ENCODE data around the gene SLIT3.

SLIT3 gene

DNA sequence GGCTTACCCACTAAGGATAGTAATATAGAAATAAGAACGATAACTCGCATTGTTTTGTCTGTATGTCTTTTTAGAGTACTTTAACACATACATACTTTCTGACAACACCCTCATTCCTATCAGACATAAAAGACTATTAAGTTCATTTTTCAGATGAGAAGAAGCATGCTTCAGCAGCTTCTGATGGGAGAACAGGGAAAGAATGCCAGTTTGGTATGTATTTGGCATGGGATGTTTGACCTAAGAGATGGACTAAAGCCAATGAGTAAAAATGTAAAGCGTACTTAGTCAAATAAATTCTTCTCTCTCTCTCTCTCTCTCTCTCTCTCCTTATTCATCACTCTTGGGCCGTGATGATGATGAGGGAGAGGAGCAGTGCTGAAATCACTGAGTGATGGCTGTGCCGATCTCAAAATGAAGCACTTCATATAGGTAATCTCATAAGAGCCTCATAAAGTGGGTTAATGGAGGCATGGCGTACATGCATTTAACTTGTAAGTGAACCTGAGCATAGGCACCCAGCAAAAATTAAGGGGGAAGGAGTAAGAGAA is 71.5 kb downstream of the SLIT3 start:
- no peak overlapping the region for H3K4me3 ChIP-seq (ENCODE audit: low read depth, low read length)
- TF ChIP-seq, protein P1, sequence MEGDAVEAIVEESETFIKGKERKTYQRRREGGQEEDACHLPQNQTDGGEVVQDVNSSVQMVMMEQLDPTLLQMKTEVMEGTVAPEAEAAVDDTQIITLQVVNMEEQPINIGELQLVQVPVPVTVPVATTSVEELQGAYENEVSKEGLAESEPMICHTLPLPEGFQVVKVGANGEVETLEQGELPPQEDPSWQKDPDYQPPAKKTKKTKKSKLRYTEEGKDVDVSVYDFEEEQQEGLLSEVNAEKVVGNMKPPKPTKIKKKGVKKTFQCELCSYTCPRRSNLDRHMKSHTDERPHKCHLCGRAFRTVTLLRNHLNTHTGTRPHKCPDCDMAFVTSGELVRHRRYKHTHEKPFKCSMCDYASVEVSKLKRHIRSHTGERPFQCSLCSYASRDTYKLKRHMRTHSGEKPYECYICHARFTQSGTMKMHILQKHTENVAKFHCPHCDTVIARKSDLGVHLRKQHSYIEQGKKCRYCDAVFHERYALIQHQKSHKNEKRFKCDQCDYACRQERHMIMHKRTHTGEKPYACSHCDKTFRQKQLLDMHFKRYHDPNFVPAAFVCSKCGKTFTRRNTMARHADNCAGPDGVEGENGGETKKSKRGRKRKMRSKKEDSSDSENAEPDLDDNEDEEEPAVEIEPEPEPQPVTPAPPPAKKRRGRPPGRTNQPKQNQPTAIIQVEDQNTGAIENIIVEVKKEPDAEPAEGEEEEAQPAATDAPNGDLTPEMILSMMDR (IDR thresholded peaks at IDR 0.05; ENCODE audit: control insufficient read depth, extremely low read depth, insufficient read depth) = no peak
- no peak for DNase-seq (ENCODE audit: low read depth)

DNA sequence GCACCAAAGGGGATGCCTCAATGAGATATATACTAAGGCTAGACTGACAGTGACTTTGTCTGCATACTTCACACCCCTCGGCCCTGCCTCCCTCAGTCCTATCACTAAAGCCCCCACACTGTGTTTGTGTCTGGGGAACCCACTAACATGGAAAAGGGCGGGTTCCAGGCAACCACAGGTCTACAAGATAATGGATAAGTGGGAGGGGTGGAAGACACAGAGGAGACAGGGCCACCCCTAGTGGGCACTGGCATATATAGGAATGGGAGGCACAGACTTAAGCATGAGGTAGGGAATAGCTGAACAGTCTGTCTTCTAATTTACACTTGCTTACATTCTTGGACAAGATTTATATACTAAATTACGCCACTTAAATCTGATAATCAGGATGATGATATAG is 74.0 kb downstream of the SLIT3 start:
- TF ChIP-seq, protein P1 (IDR thresholded peaks at IDR 0.05; ENCODE audit: control insufficient read depth, extremely low read depth, insufficient read depth) = no peak
- H3K4me3 ChIP-seq (ENCODE audit: low read depth, low read length) = no peak overlapping the region
- DNase-seq (ENCODE audit: low read depth) = no peak

DNA sequence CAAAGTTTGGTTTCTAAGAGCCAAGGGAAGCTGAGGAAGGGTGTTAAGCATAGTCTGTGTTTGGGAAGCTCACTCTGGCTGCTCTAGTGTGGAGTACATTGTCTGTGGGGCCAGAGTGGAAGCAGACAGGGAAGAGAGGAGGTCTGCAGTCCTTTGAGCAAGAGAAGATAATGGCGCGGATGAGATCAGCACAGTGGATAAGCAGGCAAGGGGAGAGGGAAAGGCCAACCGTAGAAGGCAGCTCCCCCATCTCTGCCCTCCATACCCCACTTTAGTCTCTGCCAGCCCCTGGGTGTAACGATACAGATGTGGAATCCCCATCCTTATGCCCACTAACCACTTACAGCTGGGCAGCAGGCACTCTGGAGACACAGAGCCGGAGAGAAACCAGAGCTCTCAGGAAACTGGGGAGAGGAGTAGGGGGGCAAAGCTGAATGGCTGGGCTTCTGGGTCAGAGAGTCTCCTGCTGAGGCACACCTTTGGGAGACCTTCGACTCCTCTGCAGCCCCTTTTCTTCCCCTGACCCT is 75.0 kb downstream of the SLIT3 start:
- TF ChIP-seq, protein P1 (IDR thresholded peaks at IDR 0.05; ENCODE audit: control insufficient read depth, extremely low read depth, insufficient read depth) = no peak
- DNase-seq (ENCODE audit: low read depth) = no peak
- H3K4me3 ChIP-seq (ENCODE audit: low read depth, low read length) = no peak overlapping the region

DNA sequence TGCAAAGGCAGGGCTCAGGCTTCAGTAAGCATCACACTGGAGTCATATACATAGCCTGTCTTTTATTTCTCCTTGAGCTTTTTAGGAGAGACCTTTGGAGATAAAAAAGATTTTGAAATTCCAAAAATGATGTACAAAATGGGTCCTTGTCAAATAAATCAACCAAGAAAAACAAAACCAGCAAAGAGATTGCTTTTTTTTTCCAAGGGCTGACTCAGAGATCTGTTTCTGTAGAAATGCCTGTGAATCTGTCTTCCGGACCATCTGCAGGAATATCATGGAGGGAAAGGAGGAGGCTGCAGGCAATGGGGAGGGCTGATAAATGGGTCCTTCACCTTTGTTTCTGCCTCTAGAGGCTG is 77.4 kb downstream of the SLIT3 start:
- DNase-seq (ENCODE audit: low read depth) = no peak
- TF ChIP-seq, protein P1 (IDR thresholded peaks at IDR 0.05; ENCODE audit: control insufficient read depth, extremely low read depth, insufficient read depth) = no peak
- no peak overlapping the region for H3K4me3 ChIP-seq (ENCODE audit: low read depth, low read length)

DNA sequence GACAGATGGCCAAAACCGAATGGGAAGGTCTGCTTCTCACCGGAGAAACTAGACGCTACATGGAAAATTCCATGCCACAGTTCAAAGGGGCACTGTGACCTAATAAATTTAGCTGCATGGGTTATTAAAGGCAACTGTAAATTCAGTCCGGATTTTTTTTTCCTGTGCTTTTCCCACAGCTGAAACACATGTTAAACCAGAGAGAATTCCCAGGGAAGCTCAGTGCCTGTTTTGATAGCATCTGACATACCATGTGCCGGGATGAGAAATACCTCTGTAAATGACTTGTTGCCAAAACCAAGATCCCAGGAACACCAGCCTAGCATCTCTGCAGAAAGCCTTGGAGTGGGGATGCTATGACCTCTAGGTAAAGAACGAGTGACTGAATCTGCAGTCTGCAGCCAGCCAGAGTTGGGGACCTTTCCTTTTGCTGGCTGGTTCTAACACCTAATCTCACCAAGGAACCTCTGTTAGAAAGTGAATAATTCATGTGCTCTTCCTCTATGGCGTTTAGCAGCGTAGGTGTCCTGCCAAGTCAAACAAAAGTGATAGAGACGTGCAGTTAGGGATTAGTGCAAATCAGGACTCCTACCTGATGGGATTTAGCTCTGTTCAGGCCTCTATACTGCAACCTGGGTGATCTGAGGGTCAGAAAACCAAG is 77.9 kb downstream of the SLIT3 start:
- TF ChIP-seq, protein P1 (IDR thresholded peaks at IDR 0.05; ENCODE audit: control insufficient read depth, extremely low read depth, insufficient read depth) = no peak
- no peak overlapping the region for H3K4me3 ChIP-seq (ENCODE audit: low read depth, low read length)
- peak; percentile 73 for DNase-seq (ENCODE audit: low read depth)

DNA sequence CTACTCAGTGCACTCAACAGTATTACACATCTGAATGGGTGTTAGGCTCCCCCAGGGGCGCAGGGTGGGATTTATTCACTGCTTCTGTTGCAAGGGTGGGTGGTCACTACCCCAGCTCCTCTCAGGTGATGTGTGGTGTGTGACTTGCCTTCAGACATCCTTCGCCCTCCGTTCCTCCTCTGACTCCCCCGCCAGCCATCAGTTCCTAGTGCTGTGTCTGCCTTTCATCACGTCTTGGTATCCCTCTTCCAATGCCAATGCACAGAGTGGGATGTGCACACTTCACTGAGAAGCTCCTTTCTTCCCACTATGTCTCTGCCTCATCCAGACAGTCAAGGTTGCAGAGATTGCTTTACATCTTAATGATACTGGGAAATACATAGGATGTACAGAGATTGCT is 79.4 kb downstream of the SLIT3 start:
- TF ChIP-seq, protein P1 (IDR thresholded peaks at IDR 0.05; ENCODE audit: control insufficient read depth, extremely low read depth, insufficient read depth) = no peak
- DNase-seq (ENCODE audit: low read depth) = no peak
- no peak overlapping the region for H3K4me3 ChIP-seq (ENCODE audit: low read depth, low read length)

DNA sequence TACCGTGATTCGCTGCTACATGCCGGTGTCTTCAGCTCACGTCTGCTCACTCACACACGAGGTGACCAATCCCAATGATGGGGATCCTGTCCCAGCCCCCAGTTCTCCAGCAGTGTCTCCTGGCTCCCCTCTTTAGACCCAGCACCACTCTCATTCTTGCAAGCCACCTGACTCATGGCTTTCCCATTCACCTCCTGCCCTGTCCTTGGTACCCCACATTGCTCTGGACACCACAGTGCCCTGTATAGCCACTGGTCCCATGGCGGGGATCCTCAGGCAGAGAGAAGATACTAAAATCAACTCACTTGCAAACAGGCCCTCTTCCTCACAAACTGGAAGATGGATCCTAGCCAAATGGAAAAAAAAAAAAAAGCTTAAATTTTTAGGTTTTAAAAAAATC is 81.0 kb downstream of the SLIT3 start:
- TF ChIP-seq, protein P1 (IDR thresholded peaks at IDR 0.05; ENCODE audit: control insufficient read depth, extremely low read depth, insufficient read depth) = no peak
- no peak overlapping the region for H3K4me3 ChIP-seq (ENCODE audit: low read depth, low read length)

More for the DNA sequence above, 81.0 kb downstream of the SLIT3 start:
- DNase-seq (ENCODE audit: low read depth) = no peak
